Lung (tissue), 12 donors: Measurements from ENCODE around the gene ME1. TPM values are rescaled to one million over a fixed set of nuclear protein-coding genes. Genes with fewer than 3 reads are reported as not detected.

Source experiments
- ATAC-seq: fragments of 200-7000 bp; cut with Tn5 transposase; one replicate; pipeline ENCODE4 v1.9.1; 2020; ENCODE audit warnings: moderate number of reproducible peaks; ENCODE audit not compliant: insufficient read depth, low FRiP score
- DNase-seq, 3 donors: peaks; one replicate each; pipeline ENCODE4 v3.0.0-alpha.2; 2013 to 2017
- H3K27ac ChIP-seq, 2 donors: one replicate each; pipeline ENCODE4 v1.5.1; 2013; ENCODE audit warnings: mild to moderate bottlenecking in 2 of 2, moderate library complexity in 2 of 2, control low read depth in 1 of 2, inconsistent platforms in 1 of 2, low read depth in 1 of 2, low read length in 1 of 2
- H3K27me3 ChIP-seq, 3 donors: one replicate each; pipeline ENCODE4 v1.5.1; 2013; ENCODE audit warnings: low read length in 2 of 3; ENCODE audit not compliant: control insufficient read depth in 3 of 3, insufficient read depth in 3 of 3
- H3K36me3 ChIP-seq, 4 donors: one replicate each; pipeline ENCODE4 v1.5.1; 2013; ENCODE audit warnings: low read length in 4 of 4, mild to moderate bottlenecking in 1 of 4, moderate library complexity in 1 of 4; ENCODE audit not compliant: control insufficient read depth in 4 of 4, insufficient read depth in 4 of 4
- H3K4me1 ChIP-seq, 5 donors: one replicate each; pipeline ENCODE4 v1.5.1; 2013; ENCODE audit warnings: low read length in 5 of 5, mild to moderate bottlenecking in 2 of 5, moderate library complexity in 1 of 5; ENCODE audit not compliant: control insufficient read depth in 5 of 5, insufficient read depth in 5 of 5
- H3K4me3 ChIP-seq: one replicate; pipeline ENCODE4 v1.5.1; 2013; ENCODE audit warnings: mild to moderate bottlenecking, control low read depth, moderate library complexity
- H3K9ac ChIP-seq, 2 donors: one replicate each; pipeline ENCODE4 v1.5.1; 2013; ENCODE audit warnings: low read length in 2 of 2, control low read depth in 1 of 2; ENCODE audit not compliant: insufficient read depth in 1 of 2
- H3K9me3 ChIP-seq, 4 donors: one replicate each; pipeline ENCODE4 v1.5.1; 2013; ENCODE audit warnings: low read length in 3 of 4, mild to moderate bottlenecking in 1 of 4, moderate library complexity in 1 of 4; ENCODE audit not compliant: control insufficient read depth in 4 of 4, insufficient read depth in 3 of 4
- WGBS, 2 donors: extraction: QIAGEN DNeasy Blood & Tissue Kit; methylation state at CpG; one replicate each; pipeline ENCODE4 v1.1.7; 2013; 5-methylcytosine and 5-hydroxymethylcytosine counted together
- polyA plus RNA-seq, 2 donors: library from polyadenylated mRNA; stranded (reverse); fragments of 200-250 nt; gene quantifications; one replicate each; pipeline ENCODE4 v1.2.1, GENCODE V29; 2013
- total RNA-seq, 2 donors: library from RNA; depleted of rRNA in 1 of 2; stranded (reverse); fragments of >200 nt in 1 of 2; gene quantifications; one replicate each; pipeline ENCODE4 v1.2.1, GENCODE V29; 2014 to 2021
- TF ChIP-seq, protein P1 (sequence below): IDR thresholded peaks from 2 replicates; pipeline ENCODE4 v1.5.1; 2012; ENCODE audit warnings: mild to moderate bottlenecking; ENCODE audit errors: control extremely low read depth, extremely low read depth
- donor health status: control.
- donor health status: control.
- donor health status: Bipolar disorder and iron deficiency.
- donor health status: healthy.
- donor health status: DM: yes; HTN: yes; CAD: no.

Gene ME1
- total and polyA plus RNA-seq, 4 donors, result 4.9 to 17.5 (median 10.8) TPM

- WGBS, 2 donors, result 35 to 40% methylated on average over 7 of the region's 7 CpGs
- no peak overlapping the region for H3K27ac ChIP-seq
- TF ChIP-seq, protein P1, sequence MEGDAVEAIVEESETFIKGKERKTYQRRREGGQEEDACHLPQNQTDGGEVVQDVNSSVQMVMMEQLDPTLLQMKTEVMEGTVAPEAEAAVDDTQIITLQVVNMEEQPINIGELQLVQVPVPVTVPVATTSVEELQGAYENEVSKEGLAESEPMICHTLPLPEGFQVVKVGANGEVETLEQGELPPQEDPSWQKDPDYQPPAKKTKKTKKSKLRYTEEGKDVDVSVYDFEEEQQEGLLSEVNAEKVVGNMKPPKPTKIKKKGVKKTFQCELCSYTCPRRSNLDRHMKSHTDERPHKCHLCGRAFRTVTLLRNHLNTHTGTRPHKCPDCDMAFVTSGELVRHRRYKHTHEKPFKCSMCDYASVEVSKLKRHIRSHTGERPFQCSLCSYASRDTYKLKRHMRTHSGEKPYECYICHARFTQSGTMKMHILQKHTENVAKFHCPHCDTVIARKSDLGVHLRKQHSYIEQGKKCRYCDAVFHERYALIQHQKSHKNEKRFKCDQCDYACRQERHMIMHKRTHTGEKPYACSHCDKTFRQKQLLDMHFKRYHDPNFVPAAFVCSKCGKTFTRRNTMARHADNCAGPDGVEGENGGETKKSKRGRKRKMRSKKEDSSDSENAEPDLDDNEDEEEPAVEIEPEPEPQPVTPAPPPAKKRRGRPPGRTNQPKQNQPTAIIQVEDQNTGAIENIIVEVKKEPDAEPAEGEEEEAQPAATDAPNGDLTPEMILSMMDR, result peak; percentile 72
These were observed 215.5 kb downstream of the ME1 start for GRCh38 chr6:83215131-83216047.

GRCh38 chr6:83202031-83202430, 228.8 kb downstream of the ME1 start:
- Histone ChIP-seq H3K9ac (no peak overlapping the region), H3K27me3 (no peaks in the 10 kb centered on the region), H3K4me1 (no peaks in the 10 kb centered on the region), H3K27ac (no peak overlapping the region), H3K9me3 (no peaks in the 10 kb centered on the region), H3K36me3 (no peaks in the 10 kb centered on the region), H3K4me3 (no peak overlapping the region)
- TF ChIP-seq, protein P1, result no peak
- ATAC-seq, result no peak
- 76 to 84% methylated on average over 4 of the region's 4 CpGs for WGBS, 2 donors
- no peak for DNase-seq

More at GRCh38 chr6:83215131-83216047, 215.5 kb downstream of the ME1 start:
- DNase-seq (peak; percentile 76 to 89 (median 86)), ATAC-seq (peak; percentile 74)
- H3K9me3 ChIP-seq, result no peaks in the 10 kb centered on the region
- H3K4me3 ChIP-seq, result no peak overlapping the region
- H3K4me1 ChIP-seq, result peaks cover 0 to 20% (median 0%) of the 10 kb centered on the region in 5 donors
- H3K36me3 ChIP-seq, result no peaks in the 10 kb centered on the region
- peaks cover 0 to 3% (median 0%) of the 10 kb centered on the region in 3 donors for H3K27me3 ChIP-seq
- no peak overlapping the region for H3K9ac ChIP-seq

- H3K4me1 ChIP-seq, result peaks cover 0 to 2% (median 0%) of the 10 kb centered on the region in 5 donors
- H3K9ac ChIP-seq, result no peak overlapping the region
- DNase-seq, result no peak
- ATAC-seq, result no peak
- TF ChIP-seq, protein P1, result no peak
- no peaks in the 10 kb centered on the region for H3K27me3 ChIP-seq
- H3K9me3 ChIP-seq, result no peaks in the 10 kb centered on the region
- peaks cover 0 to 3% (median 0%) of the 10 kb centered on the region in 4 donors for H3K36me3 ChIP-seq
- WGBS, 2 donors, result 73 to 88% methylated on average over 2 of the region's 2 CpGs
- no peak overlapping the region for H3K27ac ChIP-seq
- no peak overlapping the region for H3K4me3 ChIP-seq
These were observed 231.0 kb downstream of the ME1 start for GRCh38 chr6:83199863-83200225.
